Measurements from ENCODE around the gene SPATS2.
A peak's percentile ranks its signal among the peaks of the same experiment; 100 is the strongest.

SPATS2 gene

DNA sequence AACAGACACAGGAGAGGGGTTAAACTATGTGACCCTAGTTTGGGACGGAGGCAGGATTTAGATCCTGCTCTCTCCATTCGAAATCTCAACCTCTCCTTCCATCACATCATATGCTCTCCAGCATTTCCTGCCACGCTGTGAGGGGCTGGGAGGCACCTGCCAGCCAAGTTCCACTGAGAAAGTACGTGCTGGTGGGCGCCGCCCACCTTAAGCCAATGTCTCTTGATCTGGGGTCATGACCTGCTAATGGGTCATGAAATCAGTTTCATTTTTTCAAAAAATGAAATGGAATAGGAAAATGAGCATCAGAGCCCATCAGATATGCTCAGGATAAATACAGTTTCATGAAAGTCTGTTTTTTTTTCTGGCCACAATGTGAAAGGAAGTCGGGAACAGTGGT, 193.4 kb downstream of the SPATS2 start:
- DNase-seq, result no peak

DNA sequence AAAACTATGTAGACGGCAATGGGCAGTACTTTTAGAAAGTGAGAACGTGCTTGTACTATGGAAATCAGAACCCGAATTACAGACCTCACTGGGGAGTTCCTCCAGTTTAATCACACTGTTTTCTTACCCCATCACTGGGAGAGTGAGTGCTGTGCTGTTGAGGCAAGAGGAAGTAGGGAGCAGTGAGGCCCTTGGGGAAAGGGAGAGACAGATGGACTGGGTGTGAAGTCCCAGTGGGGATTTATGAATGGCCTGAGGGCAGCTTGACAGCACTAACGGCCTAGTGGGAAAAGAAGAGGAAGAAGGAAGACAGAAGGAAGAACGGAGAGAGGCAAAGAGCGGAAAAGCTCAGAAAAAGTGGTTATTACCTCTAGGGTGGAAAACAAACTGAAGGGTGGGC, 195.0 kb downstream of the SPATS2 start:
- DNase-seq, result no peak

DNA sequence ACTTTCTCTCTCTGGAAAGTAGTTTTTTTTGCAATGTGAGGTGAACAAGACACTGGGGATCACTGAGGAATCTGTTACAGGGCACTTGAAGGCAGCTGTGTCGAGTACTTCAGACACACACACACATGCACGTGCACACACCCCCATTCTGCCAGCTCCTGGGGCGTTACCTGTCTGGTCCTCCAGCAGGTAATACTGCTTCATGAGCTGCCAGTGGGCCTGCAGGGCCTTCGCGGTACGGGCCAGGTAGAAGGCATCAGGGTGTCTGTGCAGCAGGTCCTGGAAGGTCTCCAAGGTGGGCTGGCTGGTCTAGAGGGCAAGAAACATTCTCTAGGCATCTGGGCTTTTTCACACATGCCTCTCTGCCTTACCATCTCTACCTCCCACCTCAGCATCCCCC, 195.6 kb downstream of the SPATS2 start:
- DNase-seq, result no peak

DNA sequence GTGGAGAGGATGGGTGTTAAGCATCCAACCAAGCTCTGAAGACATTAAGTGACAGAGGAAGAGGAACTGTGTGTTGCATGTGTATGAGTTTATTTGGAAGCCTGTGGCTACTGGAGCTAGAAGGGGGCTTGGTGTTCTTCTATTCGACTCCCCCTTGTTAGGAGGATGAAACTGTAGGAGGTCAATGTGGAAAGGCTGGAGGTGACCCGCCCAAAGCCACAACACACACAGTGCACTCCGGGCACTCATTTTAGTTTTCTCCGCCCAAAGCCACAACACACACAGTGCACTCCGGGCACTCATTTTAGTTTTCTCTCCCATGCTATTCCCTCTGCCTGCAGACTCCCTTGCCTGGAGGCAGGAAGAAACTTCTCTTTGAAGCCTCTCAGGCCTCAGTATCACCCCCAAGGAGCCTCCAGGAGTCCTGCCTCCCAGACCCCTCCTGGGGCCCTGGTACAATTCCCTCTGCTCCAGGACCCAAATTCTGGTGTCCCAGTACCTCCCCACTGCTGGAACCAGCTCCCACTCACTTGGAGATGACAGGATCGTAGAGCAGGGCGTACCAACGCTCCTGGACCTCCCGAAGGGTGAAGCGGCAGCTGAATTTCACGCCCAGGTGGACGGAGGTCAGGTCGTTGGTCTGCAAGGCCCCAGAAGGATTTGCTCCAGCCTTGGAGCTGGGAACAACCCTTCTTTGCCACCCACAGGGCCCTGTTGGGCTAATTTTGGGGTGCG, 196.9 kb downstream of the SPATS2 start:
- DNase-seq, result peak; percentile 22

DNA sequence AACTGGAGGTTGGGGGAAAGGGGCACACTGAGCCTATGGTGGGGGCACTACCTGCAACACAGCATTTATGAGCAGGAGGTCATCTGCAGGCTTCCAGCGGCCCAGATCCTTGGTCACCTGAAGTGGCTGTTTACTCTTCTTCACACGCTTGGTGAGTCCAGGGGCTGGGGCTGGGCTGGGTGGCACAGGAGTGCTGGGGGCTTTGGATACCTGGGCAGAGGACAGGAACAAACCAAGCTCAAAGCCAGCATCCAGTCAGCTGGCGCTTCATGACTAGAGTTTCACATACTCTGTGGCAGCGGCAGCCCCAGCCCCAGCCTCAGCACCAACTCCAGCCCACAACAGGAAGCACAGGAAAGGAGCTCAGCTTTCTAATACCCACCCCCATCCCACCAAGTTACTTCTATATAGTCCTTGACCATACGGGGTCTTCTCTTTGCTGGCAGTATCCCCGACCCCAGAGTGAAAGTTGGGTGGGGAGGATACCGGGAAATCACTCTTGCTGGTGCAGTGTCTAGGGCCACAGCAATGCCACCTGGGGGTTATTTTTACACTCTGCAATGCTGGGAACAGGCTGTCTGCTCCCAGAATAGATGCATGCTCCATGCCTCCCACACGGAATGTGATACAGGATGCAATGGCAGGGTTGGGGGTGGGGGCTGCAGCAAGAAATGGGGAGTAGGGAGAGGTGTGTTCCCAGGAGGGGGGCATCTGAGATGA, 197.6 kb downstream of the SPATS2 start:
- no peak for DNase-seq

DNA sequence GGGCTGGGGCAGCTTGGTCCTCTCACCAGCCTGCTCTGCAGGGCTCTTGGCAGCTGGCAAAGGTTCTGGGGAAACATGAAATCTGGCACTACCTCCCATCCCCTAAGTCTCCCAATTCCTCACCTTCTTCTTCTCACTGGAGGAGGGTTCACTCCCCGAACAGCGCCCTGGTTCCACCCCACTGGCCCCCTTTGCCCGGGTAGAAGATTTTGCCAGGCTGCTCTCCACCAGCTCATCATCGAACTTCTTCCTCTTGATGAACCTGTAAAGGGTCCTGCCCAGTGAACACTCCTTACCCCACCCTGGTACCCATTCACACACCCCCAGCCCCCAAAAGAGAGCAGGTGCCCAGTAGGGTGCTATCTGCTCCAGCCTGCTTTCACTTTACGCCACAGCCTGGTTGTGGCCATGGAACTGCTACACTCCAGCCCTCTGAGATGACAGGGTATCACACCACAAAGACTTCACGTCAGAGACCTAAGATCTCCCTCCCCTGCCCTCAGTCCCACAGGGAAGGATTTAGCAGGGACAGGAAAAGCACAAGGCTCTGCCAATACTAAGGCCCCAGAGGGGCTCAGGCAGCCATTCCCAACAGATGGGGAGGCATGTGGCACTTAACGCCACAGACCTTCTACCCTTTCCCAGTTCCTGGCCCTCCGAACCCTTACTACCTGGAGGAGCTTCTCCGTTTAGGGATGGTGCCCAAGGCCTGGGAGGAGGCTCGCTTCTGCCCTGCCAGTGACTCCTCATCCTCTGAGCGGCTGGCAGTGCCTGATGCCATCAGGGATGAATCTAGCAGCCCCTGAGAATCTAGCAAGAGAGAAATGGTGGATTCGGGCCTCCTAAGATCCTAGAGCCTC, 198.4 kb downstream of the SPATS2 start:
- no peak for DNase-seq

DNA sequence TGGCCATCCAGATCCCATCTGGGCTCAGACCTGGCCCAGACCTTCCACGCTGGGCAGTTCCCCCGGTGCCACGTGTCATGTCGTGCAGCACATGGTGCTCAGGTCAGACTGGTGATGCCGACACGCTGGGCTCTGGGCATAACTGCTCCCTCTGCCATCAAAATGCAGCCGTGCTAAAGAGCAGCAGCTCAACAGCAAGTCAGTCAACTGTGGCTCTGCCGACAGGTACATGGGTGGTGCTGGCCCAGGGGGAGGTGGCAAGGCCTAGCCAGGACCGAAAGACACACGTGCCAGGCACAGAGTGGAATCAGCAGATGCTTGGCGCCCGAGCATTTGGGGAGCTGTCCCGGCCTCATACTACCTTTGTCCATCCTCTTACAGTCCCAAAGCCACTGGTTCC, 199.1 kb downstream of the SPATS2 start:
- no peak for DNase-seq

DNA sequence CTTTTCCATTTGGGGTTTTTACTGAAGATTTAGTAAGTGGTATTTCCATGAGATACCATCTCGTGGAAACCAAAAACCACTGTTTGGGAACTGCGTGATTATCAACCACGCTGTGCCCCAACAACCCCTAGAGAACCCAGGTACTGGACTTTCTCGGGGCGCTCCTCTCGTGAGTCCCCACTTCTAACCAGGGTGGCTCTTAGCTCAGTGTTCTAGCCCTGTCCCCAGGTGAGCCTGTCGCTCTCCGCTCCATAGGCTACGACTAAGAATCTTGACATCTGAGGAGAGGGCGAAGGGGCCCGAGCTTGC, 200.0 kb downstream of the SPATS2 start:
- no peak for DNase-seq

DNA sequence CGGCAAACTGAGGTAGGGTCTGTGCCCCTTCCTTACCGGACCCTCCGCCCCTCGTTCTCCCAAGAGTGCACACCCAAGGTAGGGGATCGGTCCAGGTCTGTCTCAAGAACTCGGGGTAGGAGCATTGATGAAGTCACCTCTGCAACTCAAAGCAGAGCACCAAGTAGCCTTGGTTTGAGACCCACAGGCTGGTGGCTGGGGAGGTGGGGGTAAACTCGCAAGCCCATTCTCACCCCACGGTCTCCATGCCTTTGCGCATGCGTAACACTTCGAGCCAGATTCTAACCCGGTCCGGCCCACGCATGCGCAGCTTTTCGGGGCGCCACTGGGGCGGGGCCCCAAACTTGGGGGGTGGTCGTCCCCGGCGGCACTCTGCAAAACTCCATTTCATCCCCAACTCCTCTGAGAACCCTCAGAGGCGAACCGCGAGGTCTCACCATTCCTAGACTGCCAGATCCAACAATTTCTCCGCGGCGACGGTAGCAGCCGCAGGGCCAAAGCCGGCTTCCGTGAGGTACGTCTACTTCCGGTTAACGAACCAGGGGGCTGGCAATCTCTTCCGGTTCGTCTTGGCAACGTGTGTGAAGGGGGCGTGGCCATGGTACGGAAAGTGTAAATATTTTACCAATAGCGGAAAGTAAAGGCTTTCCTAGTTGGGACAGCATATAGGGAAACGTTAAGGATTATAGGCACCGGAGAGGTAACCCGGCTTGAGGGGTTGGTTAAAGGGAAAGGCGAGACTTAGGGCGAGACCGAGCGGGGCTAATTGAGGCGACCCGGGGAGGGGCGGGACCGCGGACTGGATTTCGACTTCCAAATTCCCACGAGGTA, 200.6 kb downstream of the SPATS2 start, which contains the start of gene MCRS1:
TSS of gene MCRS1 (minus strand) at position 532 of the 831 bp plus-strand sequence. CDS start 1,411 bp downstream, outside the sequence.
- DNase-seq, result peak; percentile 95

DNA sequence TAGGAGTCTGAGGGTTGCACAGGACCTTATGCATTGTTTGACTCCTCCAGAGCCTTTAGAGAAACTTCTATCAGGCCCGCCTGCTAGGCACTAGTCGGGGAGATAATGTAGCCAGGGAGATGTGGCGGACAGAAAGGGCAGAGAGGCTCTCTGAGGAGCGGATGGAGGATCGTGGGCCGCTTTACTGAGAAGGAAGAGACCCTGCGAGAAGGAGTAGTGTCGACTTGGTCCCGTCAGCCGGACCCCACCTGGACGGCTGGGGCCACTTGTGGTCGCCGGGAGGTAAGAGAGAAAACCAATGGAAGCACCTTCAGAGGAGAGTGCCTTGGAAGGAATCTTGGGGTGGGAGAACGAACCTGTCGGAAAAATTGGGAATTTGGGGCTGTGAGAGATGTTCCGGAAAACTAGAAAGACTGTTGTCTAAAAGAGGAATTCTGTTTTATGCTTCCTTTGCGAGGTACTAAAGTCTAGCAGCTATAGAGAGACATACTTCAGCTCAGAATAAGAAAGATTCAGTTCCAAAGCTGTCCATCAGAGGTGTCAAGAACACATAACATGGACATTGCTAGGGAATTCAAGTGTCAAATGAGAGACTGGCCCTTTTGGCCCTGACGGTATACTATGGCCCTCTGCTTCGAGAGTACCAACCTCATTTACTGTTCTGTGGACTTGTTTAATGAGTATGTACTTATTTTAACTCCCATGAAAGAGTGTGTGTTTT, 201.3 kb downstream of the SPATS2 start:
- DNase-seq, result peak; percentile 64

Measured in hematopoietic multipotent progenitor cell treated with erythropoietin and hydrocortisone succinate and interleukin-3 and kit ligand, for 8 days (in vitro differentiated cells).